Neural crest cell (in vitro differentiated cells): ENCODE results near the gene CPB2. TPM values are rescaled to one million over a fixed set of nuclear protein-coding genes. Genes with fewer than 3 reads are reported as not detected.

ENCODE experiments used
- DNase-seq: peaks from one replicate; pipeline ENCODE4 v3.0.0; 2021; ENCODE audit warnings: low read depth, mixed read lengths, low spot score
- H3K27ac Mint-ChIP-seq: one replicate; pipeline ENCODE4 v1.8.0; 2021; ENCODE audit warnings: mild to moderate bottlenecking, mixed read lengths; ENCODE audit not compliant: unreplicated experiment
- H3K27me3 Mint-ChIP-seq: 2 replicates; pipeline ENCODE4 v1.8.0; 2021; ENCODE audit warnings: low read depth, mild to moderate bottlenecking, mixed read lengths
- H3K36me3 Mint-ChIP-seq: 2 replicates; pipeline ENCODE4 v1.8.0; 2021; ENCODE audit warnings: low read depth, mild to moderate bottlenecking, mixed read lengths
- H3K4me1 Mint-ChIP-seq: 2 replicates; pipeline ENCODE4 v1.8.0; 2021; ENCODE audit warnings: mixed read lengths
- H3K4me3 Mint-ChIP-seq: one replicate; pipeline ENCODE4 v1.8.0; 2021; ENCODE audit warnings: mild to moderate bottlenecking, mixed read lengths
- H3K9me3 Mint-ChIP-seq: 2 replicates; pipeline ENCODE4 v1.8.0; 2021; ENCODE audit warnings: mixed read lengths
- total RNA-seq: library from RNA; stranded (reverse); gene quantifications from 2 replicates; pipeline ENCODE4 v1.2.1, GENCODE V29; 2021
- TF ChIP-seq, protein P1 (sequence below): fragments of 200-600 bp; sonication (generic); conservative IDR thresholded peaks from 2 replicates; pipeline ENCODE4 v1.5.0; 2021; ENCODE audit warnings: antibody characterized with exemption, mild to moderate bottlenecking

The CPB2 gene
- total RNA-seq, 1 donor from 2014 or later: 0.44 TPM

DNA sequence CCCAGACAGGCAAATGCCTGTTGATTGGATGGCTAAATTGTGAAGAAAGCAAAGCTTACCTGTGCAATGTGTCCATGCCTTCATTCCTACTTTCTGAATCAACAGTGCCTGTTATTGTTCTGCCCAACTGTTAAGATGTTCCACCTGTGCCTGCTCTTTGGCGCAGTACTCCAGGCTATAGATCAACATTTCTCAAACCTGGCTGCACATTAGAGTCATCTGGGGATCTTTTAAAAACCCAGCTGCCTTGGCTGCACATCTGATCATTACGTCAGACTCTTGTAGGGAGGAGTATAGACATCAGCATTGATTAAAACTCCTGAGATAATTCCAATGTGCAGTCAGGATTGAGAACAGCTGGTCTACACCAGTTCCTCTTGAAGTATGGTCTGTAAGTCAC, 16.2 kb upstream of the CPB2 start:
- no peak for DNase-seq
- H3K9me3 Mint-ChIP-seq: peaks cover 3% of the 10 kb centered on the region
- no peak overlapping the region for H3K4me3 Mint-ChIP-seq
- peaks cover 5% of the 10 kb centered on the region for H3K36me3 Mint-ChIP-seq
- no peak overlapping the region for H3K27ac Mint-ChIP-seq
- no peaks in the 10 kb centered on the region for H3K27me3 Mint-ChIP-seq
- H3K4me1 Mint-ChIP-seq: peaks cover 64% of the 10 kb centered on the region
- TF ChIP-seq, protein P1, sequence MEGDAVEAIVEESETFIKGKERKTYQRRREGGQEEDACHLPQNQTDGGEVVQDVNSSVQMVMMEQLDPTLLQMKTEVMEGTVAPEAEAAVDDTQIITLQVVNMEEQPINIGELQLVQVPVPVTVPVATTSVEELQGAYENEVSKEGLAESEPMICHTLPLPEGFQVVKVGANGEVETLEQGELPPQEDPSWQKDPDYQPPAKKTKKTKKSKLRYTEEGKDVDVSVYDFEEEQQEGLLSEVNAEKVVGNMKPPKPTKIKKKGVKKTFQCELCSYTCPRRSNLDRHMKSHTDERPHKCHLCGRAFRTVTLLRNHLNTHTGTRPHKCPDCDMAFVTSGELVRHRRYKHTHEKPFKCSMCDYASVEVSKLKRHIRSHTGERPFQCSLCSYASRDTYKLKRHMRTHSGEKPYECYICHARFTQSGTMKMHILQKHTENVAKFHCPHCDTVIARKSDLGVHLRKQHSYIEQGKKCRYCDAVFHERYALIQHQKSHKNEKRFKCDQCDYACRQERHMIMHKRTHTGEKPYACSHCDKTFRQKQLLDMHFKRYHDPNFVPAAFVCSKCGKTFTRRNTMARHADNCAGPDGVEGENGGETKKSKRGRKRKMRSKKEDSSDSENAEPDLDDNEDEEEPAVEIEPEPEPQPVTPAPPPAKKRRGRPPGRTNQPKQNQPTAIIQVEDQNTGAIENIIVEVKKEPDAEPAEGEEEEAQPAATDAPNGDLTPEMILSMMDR: no peak

DNA sequence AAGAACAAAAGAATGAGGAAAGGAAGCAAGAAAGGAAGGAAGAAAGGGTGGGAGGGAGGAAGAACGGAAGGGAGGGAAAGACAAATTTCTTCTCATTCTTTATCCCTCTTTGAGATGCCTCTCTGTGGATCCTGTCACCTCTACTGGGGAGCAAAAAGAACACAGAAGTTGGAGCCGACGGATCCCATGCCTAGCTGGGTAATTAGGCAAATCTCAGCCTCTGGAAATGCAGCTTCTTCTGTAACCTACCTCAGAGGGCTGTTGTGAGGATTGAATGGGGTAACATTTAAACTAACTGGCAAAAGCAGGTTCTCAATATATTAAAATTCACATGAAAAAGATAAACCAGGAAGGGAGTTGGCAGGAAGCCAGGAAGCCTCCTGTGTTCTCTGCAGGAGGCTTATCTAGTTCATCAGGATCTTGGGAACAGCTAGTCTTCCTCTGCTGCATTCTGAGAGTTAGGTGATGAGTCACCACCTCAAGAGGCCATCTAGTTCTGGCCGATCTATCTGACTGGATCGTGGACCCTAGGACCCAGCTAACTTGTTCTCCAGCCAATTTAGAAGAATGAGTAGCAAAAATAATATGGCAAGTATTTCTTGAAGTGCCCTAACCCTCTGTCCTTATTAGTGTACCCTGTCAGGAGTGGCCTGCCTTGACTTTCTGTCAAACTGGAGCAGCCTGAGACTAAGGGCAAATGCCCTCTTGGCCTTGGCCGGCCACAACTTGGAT, 15.2 kb upstream of the CPB2 start:
- H3K36me3 Mint-ChIP-seq: peaks cover 5% of the 10 kb centered on the region
- H3K4me3 Mint-ChIP-seq: no peak overlapping the region
- peaks cover 3% of the 10 kb centered on the region for H3K9me3 Mint-ChIP-seq
- peak overlapping the region; percentile 52 for H3K27ac Mint-ChIP-seq
- peaks cover 57% of the 10 kb centered on the region for H3K4me1 Mint-ChIP-seq
- no peak for DNase-seq
- TF ChIP-seq, protein P1: no peak
- H3K27me3 Mint-ChIP-seq: no peaks in the 10 kb centered on the region

DNA sequence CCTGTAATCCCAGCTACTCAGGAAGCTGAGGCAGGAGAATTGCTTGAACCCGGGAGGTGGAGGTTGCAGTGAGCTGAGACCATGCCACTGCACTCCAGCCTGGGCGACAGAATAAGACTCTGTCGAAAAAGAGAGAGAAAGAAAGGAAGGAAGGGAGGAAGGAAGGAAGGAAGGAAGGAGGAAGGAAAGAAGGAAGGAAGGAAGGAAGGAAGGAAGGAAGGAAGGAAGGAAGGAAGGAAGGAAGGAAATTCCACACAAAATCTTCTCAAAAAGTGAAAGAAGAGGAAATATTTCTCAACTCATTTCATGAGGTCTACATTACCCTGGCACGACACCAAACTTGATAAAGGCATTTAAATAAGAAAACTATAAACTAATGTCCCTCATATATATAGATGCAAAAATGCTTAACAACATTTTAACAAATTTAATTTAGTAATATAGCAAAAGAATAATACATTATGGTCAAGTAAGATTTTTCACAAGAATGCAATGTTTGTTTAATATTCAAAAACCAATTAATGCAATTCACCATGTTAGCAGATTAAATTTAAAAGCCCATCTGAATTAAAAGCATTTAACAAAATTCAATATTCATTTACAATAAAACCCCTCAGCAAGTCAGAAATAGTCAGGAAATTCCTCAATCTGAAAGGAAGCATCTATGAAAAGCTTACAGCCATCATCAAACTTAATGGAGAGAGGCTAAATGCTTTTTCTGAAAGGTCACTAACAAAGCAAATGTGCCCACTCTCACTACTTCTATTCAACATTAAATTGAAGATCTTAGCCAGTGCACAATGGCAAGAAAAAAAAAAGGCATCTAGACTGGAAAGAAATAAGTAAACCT, 12.0 kb upstream of the CPB2 start:
- no peaks in the 10 kb centered on the region for H3K27me3 Mint-ChIP-seq
- peaks cover 53% of the 10 kb centered on the region for H3K4me1 Mint-ChIP-seq
- H3K9me3 Mint-ChIP-seq: peaks cover 3% of the 10 kb centered on the region
- TF ChIP-seq, protein P1: no peak
- no peak for DNase-seq
- no peak overlapping the region for H3K27ac Mint-ChIP-seq
- H3K4me3 Mint-ChIP-seq: no peak overlapping the region
- H3K36me3 Mint-ChIP-seq: peaks cover 5% of the 10 kb centered on the region

- H3K27ac Mint-ChIP-seq: no peak overlapping the region
Observed at GRCh38 chr13:46114613-46115012, 9.8 kb upstream of the CPB2 start.

DNA sequence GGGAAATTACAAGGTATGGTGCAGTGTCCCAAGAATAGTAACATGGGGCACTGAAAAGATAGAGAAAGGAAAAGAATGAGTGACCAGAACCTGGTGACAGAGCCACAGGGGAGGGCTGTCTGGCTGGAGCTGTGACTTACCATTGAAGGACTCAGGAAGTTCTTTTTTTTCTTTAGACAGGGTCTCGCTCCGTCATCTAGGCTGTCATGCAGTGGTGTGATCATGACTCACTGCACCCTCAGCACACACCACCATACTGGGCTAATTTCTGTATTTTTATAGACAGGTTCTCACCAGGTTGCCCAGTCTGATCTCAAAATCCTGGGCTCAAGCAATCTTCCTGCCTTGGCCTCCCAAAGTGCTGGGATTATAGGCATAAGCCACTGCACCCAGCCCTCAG, 8.8 kb upstream of the CPB2 start:
- no peaks in the 10 kb centered on the region for H3K9me3 Mint-ChIP-seq
- H3K36me3 Mint-ChIP-seq: peaks cover 3% of the 10 kb centered on the region
- H3K4me1 Mint-ChIP-seq: peaks cover 53% of the 10 kb centered on the region
- no peaks in the 10 kb centered on the region for H3K27me3 Mint-ChIP-seq
- no peak overlapping the region for H3K4me3 Mint-ChIP-seq
- H3K27ac Mint-ChIP-seq: peak overlapping the region; percentile 21
- TF ChIP-seq, protein P1: no peak
- DNase-seq: no peak

More at GRCh38 chr13:46114613-46115012, 9.8 kb upstream of the CPB2 start:
- no peaks in the 10 kb centered on the region for H3K27me3 Mint-ChIP-seq
- H3K4me3 Mint-ChIP-seq: no peak overlapping the region
- H3K4me1 Mint-ChIP-seq: peaks cover 46% of the 10 kb centered on the region
- peaks cover 5% of the 10 kb centered on the region for H3K36me3 Mint-ChIP-seq
- TF ChIP-seq, protein P1: no peak
- peaks cover 2% of the 10 kb centered on the region for H3K9me3 Mint-ChIP-seq
- no peak for DNase-seq
